H1 (cell line): ENCODE data around the gene HES1. TPM values are rescaled to one million over a fixed set of nuclear protein-coding genes. Genes with fewer than 3 reads are reported as not detected.

ENCODE experiments used
- ATF2 ChIP-seq: IDR thresholded peaks from 2 replicates; pipeline ENCODE4 v1.6.1; 2012; ENCODE audit warnings: low read length, inconsistent platforms
- NANOG ChIP-seq: IDR thresholded peaks from 2 replicates; pipeline ENCODE4 v1.6.1; 2011; ENCODE audit warnings: low read length, low read depth, mild to moderate bottlenecking, inconsistent platforms; ENCODE audit not compliant: insufficient read depth, poor library complexity, severe bottlenecking
- polyA plus RNA-seq, 7 experiments: library from polyadenylated mRNA; depleted of rRNA in 3 of 7; stranded (reverse) in 5 of 7; unstranded in 2 of 7; fragments of >200 nt in 5 of 7; fragments of 200-250 nt in 2 of 7; gene quantifications; 1 replicate in 5 of 7; 2 replicates in 1 of 7; 4 replicates in 1 of 7; pipeline versions ENCODE4 v1.2.1 to v1.2.3, GENCODE V29; 2011 to 2013; ENCODE audit warnings: missing spikeins in 2 of 7, mixed read lengths in 2 of 7
- total RNA-seq: library from RNA; stranded (reverse); fragmentation: NEBNext Ultra II Directional; extraction: Animal tissue kit (Norgen Biotek cat#: 25700); gene quantifications from 2 replicates; pipeline ENCODE4 v1.2.1, GENCODE V29; 2021

The HES1 gene
- total and polyA plus RNA-seq, 2 of the 8 experiments (the other 6 are each of a cell fraction or from before 2014, with no cell fraction given), result 7.9 to 12.9 TPM

- TF ChIP-seq ATF2 (no peak), NANOG (no peak)
- TF ChIP-seq, all 59 proteins: peak for 0
Observed at GRCh38 chr3:194100856-194101390, 35.0 kb upstream of the HES1 start (continued).
